HepG2 (cell line): ENCODE measurements around the gene FDPS. TPM values are rescaled to one million over a fixed set of nuclear protein-coding genes. Genes with fewer than 3 reads are reported as not detected.

ENCODE experiments used
- BCL6 ChIP-seq: IDR thresholded peaks from 2 replicates; pipeline ENCODE4 v1.6.1; 2016; ENCODE audit warnings: missing genetic modification reagents, missing compliant biosample characterization
- CCDC6 ChIP-seq: sonication (generic); formaldehyde crosslinking; IDR thresholded peaks from 2 replicates; pipeline ENCODE4 v1.8.1; 2022; ENCODE audit warnings: mild to moderate bottlenecking, missing genetic modification reagents, moderate library complexity
- GLI4 ChIP-seq: sonication (generic); formaldehyde crosslinking; IDR thresholded peaks from 2 replicates; pipeline ENCODE4 v1.5.1; 2020; ENCODE audit warnings: missing genetic modification reagents, mild to moderate bottlenecking, moderate library complexity, borderline replicate concordance
- HNF1B ChIP-seq: sonication (generic); formaldehyde crosslinking; IDR thresholded peaks from 2 replicates; pipeline ENCODE4 v1.5.1; 2020; ENCODE audit warnings: mild to moderate bottlenecking, moderate library complexity, missing genetic modification reagents
- MED1 ChIP-seq: sonication (generic); formaldehyde crosslinking; IDR thresholded peaks from 2 replicates; pipeline ENCODE4 v1.4.0; 2020; ENCODE audit warnings: missing genetic modification reagents
- NFYB ChIP-seq: sonication (generic); formaldehyde crosslinking; IDR thresholded peaks from 2 replicates; pipeline ENCODE4 v1.4.0; 2020; ENCODE audit warnings: missing genetic modification reagents
- PAX8 ChIP-seq: sonication (generic); formaldehyde crosslinking; IDR thresholded peaks from 2 replicates; pipeline ENCODE4 v1.8.0; 2022; ENCODE audit warnings: mild to moderate bottlenecking, missing genetic modification reagents, borderline replicate concordance
- PLSCR1 ChIP-seq: sonication (generic); formaldehyde crosslinking; IDR thresholded peaks from 2 replicates; pipeline ENCODE4 v1.5.0; 2020; ENCODE audit warnings: missing genetic modification reagents, mild to moderate bottlenecking, borderline replicate concordance
- SMARCE1 ChIP-seq: fragments of 450-650 bp; IDR thresholded peaks from 2 replicates; pipeline ENCODE4 v1.6.1; 2017; ENCODE audit warnings: borderline replicate concordance
- SNAI1 ChIP-seq: sonication (generic); formaldehyde crosslinking; IDR thresholded peaks from 2 replicates; pipeline ENCODE4 v1.5.0; 2020; ENCODE audit warnings: mild to moderate bottlenecking, missing genetic modification reagents, borderline replicate concordance
- SUZ12 ChIP-seq: fragments of 150-350 bp; IDR thresholded peaks from 2 replicates; pipeline ENCODE4 v1.6.1; 2014; ENCODE audit warnings: low read depth, low read length
- TAF1 ChIP-seq: sonication (generic); formaldehyde crosslinking; IDR thresholded peaks from 2 replicates; pipeline ENCODE4 v1.4.0; 2020; ENCODE audit warnings: missing genetic modification reagents
- ZBTB20 ChIP-seq: sonication (generic); formaldehyde crosslinking; IDR thresholded peaks from 2 replicates; pipeline ENCODE4 v1.8.1; 2023; ENCODE audit warnings: missing genetic modification reagents, low read depth, mild to moderate bottlenecking, borderline replicate concordance
- ZFP37 ChIP-seq: sonication (generic); formaldehyde crosslinking; IDR thresholded peaks from 2 replicates; pipeline ENCODE4 v1.4.0; 2020; ENCODE audit warnings: missing genetic modification reagents, borderline replicate concordance
- ZNF335 ChIP-seq: sonication (generic); formaldehyde crosslinking; IDR thresholded peaks from 2 replicates; pipeline ENCODE4 v1.4.0; 2020; ENCODE audit warnings: missing genetic modification reagents
- ZNF451 ChIP-seq: sonication (generic); formaldehyde crosslinking; IDR thresholded peaks from 2 replicates; pipeline ENCODE4 v1.5.0; 2020; ENCODE audit warnings: mild to moderate bottlenecking, missing genetic modification reagents
- ZNF580 ChIP-seq: IDR thresholded peaks from 2 replicates; pipeline ENCODE4 v1.6.1; 2016; ENCODE audit warnings: low read depth, borderline replicate concordance
- ZNF598 ChIP-seq: sonication (generic); formaldehyde crosslinking; IDR thresholded peaks from 2 replicates; pipeline ENCODE4 v1.5.1; 2020; ENCODE audit warnings: mild to moderate bottlenecking, missing genetic modification reagents, borderline replicate concordance
- ZNF891 ChIP-seq: sonication (generic); formaldehyde crosslinking; IDR thresholded peaks from 2 replicates; pipeline ENCODE4 v1.5.0; 2020; ENCODE audit warnings: mild to moderate bottlenecking, missing genetic modification reagents
- polyA plus RNA-seq, 8 experiments: library from polyadenylated mRNA; depleted of rRNA in 3 of 8; stranded (reverse) in 7 of 8; unstranded in 1 of 8; fragments of >200 nt; fragmentation: Illumina TruSeq in 4 of 8; extraction: Trizol in 4 of 8; gene quantifications; 2 replicates each; pipeline versions ENCODE4 v1.2.1 to v1.2.3, GENCODE V29; 2011 to 2016; ENCODE audit warnings: low read depth in 4 of 8, missing spikeins in 1 of 8, mixed read lengths in 1 of 8; ENCODE audit not compliant: insufficient read depth in 1 of 8
- total RNA-seq, 5 experiments: library from RNA; depleted of rRNA; stranded (reverse); fragments of >200 nt; fragmentation: Illumina TruSeq; extraction: Trizol; gene quantifications; 2 replicates each; pipeline ENCODE4 v1.2.3, GENCODE V29; 2016; ENCODE audit warnings: low read depth in 1 of 5
- TF ChIP-seq, protein P1 (sequence below): IDR thresholded peaks from 2 replicates; pipeline ENCODE4 v1.6.1; 2012; ENCODE audit warnings: inconsistent platforms
- TF ChIP-seq, protein P2 (sequence below): sonication (generic); formaldehyde crosslinking; conservative IDR thresholded peaks from 2 replicates; pipeline ENCODE4 v1.8.1; 2023; ENCODE audit warnings: missing genetic modification reagents
- TF ChIP-seq, protein P3 (sequence below): sonication (generic); formaldehyde crosslinking; IDR thresholded peaks from 2 replicates; pipeline ENCODE4 v1.5.0; 2020; ENCODE audit warnings: missing genetic modification reagents
- TF ChIP-seq, protein P4 (sequence below): sonication (generic); formaldehyde crosslinking; conservative IDR thresholded peaks from 2 replicates; pipeline ENCODE4 v1.4.0; 2020; ENCODE audit warnings: missing genetic modification reagents

Gene FDPS
- total and polyA plus RNA-seq, 2 of the 13 experiments (the other 11 are each of a cell fraction or from before 2014, with no cell fraction given), result 264 to 519 TPM

GRCh38 chr1:155272466-155273342 lies 36.0 kb upstream of the FDPS start (continued):
- TF ChIP-seq SUZ12 (no peak), SMARCE1 (no peak), HNF1B (CRISPR knock-in tag) (no peak), ZFP37 (no peak; the same call in 1 of the 2 replicates), MED1 (no peak), GLI4 (CRISPR knock-in tag) (no peak; the same call in 1 of the 2 replicates), ZNF580 (CRISPR knock-in tag) (0 out of 2 replicates have a peak, but pooled peaks have one; percentile 6), ZNF891 (CRISPR knock-in tag) (no peak), NFYB (CRISPR knock-in tag) (no peak), TAF1 (CRISPR knock-in tag) (no peak), PLSCR1 (CRISPR knock-in tag) (no peak), ZNF451 (CRISPR knock-in tag) (no peak), SNAI1 (CRISPR knock-in tag) (0 out of 2 replicates have a peak, but pooled peaks have one; percentile 52), PAX8 (no peak), BCL6 (no peak), ZNF335 (CRISPR knock-in tag) (peak; percentile 1; the same call in 1 of the 2 replicates), CCDC6 (CRISPR knock-in tag) (peak; percentile 86; the same call in 1 of the 2 replicates), ZBTB20 (CRISPR knock-in tag) (0 out of 2 replicates have a peak, but pooled peaks have one; percentile 14), ZNF598 (CRISPR knock-in tag) (no peak)
- TF ChIP-seq, protein P1, sequence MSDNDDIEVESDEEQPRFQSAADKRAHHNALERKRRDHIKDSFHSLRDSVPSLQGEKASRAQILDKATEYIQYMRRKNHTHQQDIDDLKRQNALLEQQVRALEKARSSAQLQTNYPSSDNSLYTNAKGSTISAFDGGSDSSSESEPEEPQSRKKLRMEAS, result no peak
- TF ChIP-seq, protein P2, sequence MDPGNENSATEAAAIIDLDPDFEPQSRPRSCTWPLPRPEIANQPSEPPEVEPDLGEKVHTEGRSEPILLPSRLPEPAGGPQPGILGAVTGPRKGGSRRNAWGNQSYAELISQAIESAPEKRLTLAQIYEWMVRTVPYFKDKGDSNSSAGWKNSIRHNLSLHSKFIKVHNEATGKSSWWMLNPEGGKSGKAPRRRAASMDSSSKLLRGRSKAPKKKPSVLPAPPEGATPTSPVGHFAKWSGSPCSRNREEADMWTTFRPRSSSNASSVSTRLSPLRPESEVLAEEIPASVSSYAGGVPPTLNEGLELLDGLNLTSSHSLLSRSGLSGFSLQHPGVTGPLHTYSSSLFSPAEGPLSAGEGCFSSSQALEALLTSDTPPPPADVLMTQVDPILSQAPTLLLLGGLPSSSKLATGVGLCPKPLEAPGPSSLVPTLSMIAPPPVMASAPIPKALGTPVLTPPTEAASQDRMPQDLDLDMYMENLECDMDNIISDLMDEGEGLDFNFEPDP (CRISPR knock-in tag), result no peak
- TF ChIP-seq, protein P3, sequence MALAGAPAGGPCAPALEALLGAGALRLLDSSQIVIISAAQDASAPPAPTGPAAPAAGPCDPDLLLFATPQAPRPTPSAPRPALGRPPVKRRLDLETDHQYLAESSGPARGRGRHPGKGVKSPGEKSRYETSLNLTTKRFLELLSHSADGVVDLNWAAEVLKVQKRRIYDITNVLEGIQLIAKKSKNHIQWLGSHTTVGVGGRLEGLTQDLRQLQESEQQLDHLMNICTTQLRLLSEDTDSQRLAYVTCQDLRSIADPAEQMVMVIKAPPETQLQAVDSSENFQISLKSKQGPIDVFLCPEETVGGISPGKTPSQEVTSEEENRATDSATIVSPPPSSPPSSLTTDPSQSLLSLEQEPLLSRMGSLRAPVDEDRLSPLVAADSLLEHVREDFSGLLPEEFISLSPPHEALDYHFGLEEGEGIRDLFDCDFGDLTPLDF (CRISPR knock-in tag), result no peak; the same call in 1 of the 2 replicates
- TF ChIP-seq, protein P4, sequence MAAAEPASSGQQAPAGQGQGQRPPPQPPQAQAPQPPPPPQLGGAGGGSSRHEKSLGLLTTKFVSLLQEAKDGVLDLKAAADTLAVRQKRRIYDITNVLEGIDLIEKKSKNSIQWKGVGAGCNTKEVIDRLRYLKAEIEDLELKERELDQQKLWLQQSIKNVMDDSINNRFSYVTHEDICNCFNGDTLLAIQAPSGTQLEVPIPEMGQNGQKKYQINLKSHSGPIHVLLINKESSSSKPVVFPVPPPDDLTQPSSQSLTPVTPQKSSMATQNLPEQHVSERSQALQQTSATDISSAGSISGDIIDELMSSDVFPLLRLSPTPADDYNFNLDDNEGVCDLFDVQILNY, result no peak; the same call in 1 of the 2 replicates
